NCI-H2171 (cell line): ENCODE results near the gene ZBTB42.
A peak's percentile ranks its signal among the peaks of the same experiment; 100 is the strongest.

Source experiments
- DNase-seq: peaks from one replicate; lab custom pipeline; 2025; lab: John Stamatoyannopoulos, UW

The ZBTB42 gene

GRCh38 chr14:104843442-104844305, 42.8 kb downstream of the ZBTB42 start:
- peak; percentile 84 for DNase-seq

- no peak for DNase-seq
Observed at GRCh38 chr14:104844306-104845032, 43.6 kb downstream of the ZBTB42 start.

- no peak for DNase-seq
Observed at GRCh38 chr14:104845033-104845666, 44.2 kb downstream of the ZBTB42 start.

DNA sequence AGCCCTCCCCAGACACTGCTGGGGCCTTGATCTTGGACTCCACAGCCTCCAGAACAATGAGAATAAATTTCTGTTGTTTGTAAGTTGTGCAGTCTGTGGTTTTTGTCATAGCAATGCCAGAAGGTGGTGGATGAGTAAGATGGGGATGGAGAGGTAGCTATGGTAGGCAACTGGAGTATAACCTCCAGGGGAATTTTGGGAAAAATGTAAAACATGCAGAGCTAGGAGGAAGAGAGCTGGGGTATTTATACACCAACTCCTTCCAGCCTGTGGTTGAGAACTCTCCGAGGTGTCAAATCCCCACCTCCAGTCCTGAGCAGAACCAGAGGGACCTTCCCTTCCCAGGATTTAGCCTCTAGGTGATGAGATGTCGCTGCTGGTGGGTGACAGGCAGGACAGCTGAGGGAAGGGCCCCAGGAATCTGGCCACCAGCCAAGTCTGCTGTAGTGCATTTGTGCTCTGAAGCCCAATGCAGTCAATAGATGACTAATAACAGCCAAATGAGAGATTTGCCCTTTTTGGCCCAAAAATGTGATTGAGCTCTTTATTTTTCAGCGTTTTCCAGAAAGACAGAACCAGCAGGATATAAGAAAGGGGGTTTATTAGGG, 45.0 kb downstream of the ZBTB42 start:
- DNase-seq: no peak

GRCh38 chr14:104852280-104852663, 51.4 kb downstream of the ZBTB42 start:
- no peak for DNase-seq
